SK-N-SH (cell line): ENCODE measurements around the gene SMCP. TPM values are rescaled to one million over a fixed set of nuclear protein-coding genes. Genes with fewer than 3 reads are reported as not detected.

ENCODE experiments used
- CTCF ChIA-PET: fragments of 300-600, 350-600 bp; formaldehyde crosslinking; extraction: SDS; loops from one replicate; lab custom pipeline; 2021; lab: Yijun Ruan, JAX
- POLR2A ChIA-PET: fragments of 350-600 bp; sonication (Branson Sonifier 250); formaldehyde crosslinking; extraction: SDS; loops from one replicate; lab custom pipeline; 2020; ENCODE audit warnings: antibody characterized with exemption, inconsistent platforms; lab: Yijun Ruan, JAX
- DNase-seq: peaks from one replicate; pipeline ENCODE4 v3.0.0; 2012
- H2AFZ ChIP-seq: fragments of 200-600 bp; sonication (generic); 2 replicates; pipeline ENCODE4 v1.8.1; 2016; ENCODE audit warnings: antibody characterized with exemption, mild to moderate bottlenecking, low read depth
- H3F3A ChIP-seq: fragments of 200-600 bp; sonication (generic); replicated peaks from 2 replicates; pipeline ENCODE3; 2016; ENCODE audit warnings: antibody characterized with exemption, mild to moderate bottlenecking; ENCODE audit not compliant: insufficient read depth
- H3K27ac ChIP-seq, 2 experiments: fragments of 200-500 bp in 1 of 2; fragments of 200-600 bp in 1 of 2; sonication (Bioruptor generic) in 1 of 2; sonication (generic), shearing (Covaris generic) in 1 of 2; 2 replicates each; pipeline versions ENCODE4 v1.5.1 to v1.6.1; 2014 to 2016; ENCODE audit warnings: low read depth in 2 of 2, inconsistent platforms in 1 of 2, low read length in 1 of 2, mild to moderate bottlenecking in 1 of 2, mixed read lengths in 1 of 2
- H3K27me3 ChIP-seq: fragments of 200-600 bp; sonication (generic), shearing (Covaris generic); 2 replicates; pipeline ENCODE4 v1.6.1; 2016; ENCODE audit warnings: mixed run types; ENCODE audit not compliant: insufficient read depth
- H3K36me3 ChIP-seq, 2 experiments: fragments of 200-500 bp in 1 of 2; fragments of 200-600 bp in 1 of 2; sonication (Bioruptor generic) in 1 of 2; sonication (generic) in 1 of 2; replicated peaks in 1 of 2; 2 replicates each; pipeline versions ENCODE3 to v1.5.1; 2014 to 2016; ENCODE audit warnings: low read length in 1 of 2, mild to moderate bottlenecking in 1 of 2; ENCODE audit not compliant: insufficient read depth in 2 of 2, control insufficient read depth in 1 of 2
- H3K4me1 ChIP-seq, 2 experiments: fragments of 200-500 bp in 1 of 2; fragments of 200-600 bp in 1 of 2; sonication (Bioruptor generic) in 1 of 2; sonication (generic), shearing (Covaris generic) in 1 of 2; 2 replicates each; pipeline versions ENCODE4 v1.5.1 to v1.6.1; 2014 to 2016; ENCODE audit warnings: low read depth in 1 of 2, low read length in 1 of 2, mixed run types in 1 of 2; ENCODE audit not compliant: insufficient read depth in 2 of 2, control insufficient read depth in 1 of 2
- H3K4me2 ChIP-seq: fragments of 200-600 bp; sonication (generic), shearing (Covaris generic); 2 replicates; pipeline ENCODE4 v1.6.1; 2017; ENCODE audit warnings: mixed run types
- H3K4me3 ChIP-seq, 2 experiments: fragments of 200-500 bp in 1 of 2; fragments of 200-600 bp in 1 of 2; sonication (Bioruptor generic) in 1 of 2; sonication (generic), shearing (Covaris generic) in 1 of 2; 2 replicates each; pipeline versions ENCODE4 v1.5.1 to v1.8.1; 2014 to 2016; ENCODE audit warnings: low read depth in 2 of 2, inconsistent platforms in 1 of 2, low read length in 1 of 2, mild to moderate bottlenecking in 1 of 2, mixed read lengths in 1 of 2, moderate library complexity in 1 of 2
- H3K79me2 ChIP-seq: fragments of 200-600 bp; sonication (generic); 2 replicates; pipeline ENCODE4 v1.8.1; 2017; ENCODE audit warnings: mild to moderate bottlenecking; ENCODE audit not compliant: insufficient read depth
- H3K9ac ChIP-seq: fragments of 200-600 bp; sonication (generic); 2 replicates; pipeline ENCODE4 v1.6.1; 2017; ENCODE audit warnings: mixed run types
- H3K9me2 ChIP-seq: fragments of 200-600 bp; sonication (generic); 2 replicates; pipeline ENCODE4 v1.6.1; 2017; ENCODE audit warnings: mixed run types
- H3K9me3 ChIP-seq: fragments of 200-600 bp; sonication (generic); 2 replicates; pipeline ENCODE4 v1.6.1; 2017; ENCODE audit warnings: mixed run types, mild to moderate bottlenecking, moderate library complexity
- H4K20me1 ChIP-seq: fragments of 200-600 bp; sonication (generic); 2 replicates; pipeline ENCODE4 v1.6.1; 2017; ENCODE audit warnings: mild to moderate bottlenecking, mixed run types; ENCODE audit not compliant: insufficient read depth
- CHD2 ChIP-seq: fragments of 150-350 bp; IDR thresholded peaks from 2 replicates; pipeline ENCODE4 v1.6.1; 2018; ENCODE audit warnings: low read length; ENCODE audit not compliant: partially characterized antibody
- CTCF ChIP-seq: fragments of 200-600 bp; sonication (generic); IDR thresholded peaks from 2 replicates; pipeline ENCODE4 v1.6.1; 2017; ENCODE audit warnings: antibody characterized with exemption, mild to moderate bottlenecking, moderate library complexity
- EP300 ChIP-seq, 2 experiments: IDR thresholded peaks; 2 replicates each; pipeline versions ENCODE4 v1.4.0 to v1.6.1; 2012; ENCODE audit warnings: borderline replicate concordance in 1 of 2, low read depth in 1 of 2, low read length in 1 of 2
- FOXM1 ChIP-seq: IDR thresholded peaks from 2 replicates; pipeline ENCODE4 v1.4.0; 2012; ENCODE audit warnings: low read depth, mild to moderate bottlenecking
- GABPA ChIP-seq: IDR thresholded peaks from 2 replicates; pipeline ENCODE4 v1.4.0; 2012; ENCODE audit warnings: low read depth, mild to moderate bottlenecking
- MAX ChIP-seq: IDR thresholded peaks from 2 replicates; pipeline ENCODE4 v1.4.0; 2012; ENCODE audit warnings: low read depth
- PBX3 ChIP-seq: IDR thresholded peaks from 2 replicates; pipeline ENCODE4; 2012
- RCOR1 ChIP-seq: fragments of 150-350 bp; IDR thresholded peaks from 2 replicates; pipeline ENCODE4 v1.6.1; 2017; ENCODE audit warnings: antibody characterized with exemption, low read length
- REST ChIP-seq: IDR thresholded peaks from 2 replicates; pipeline ENCODE4 v1.6.1; 2012; ENCODE audit warnings: mild to moderate bottlenecking, low read depth, low read length, moderate library complexity
- RFX5 ChIP-seq: IDR thresholded peaks from 2 replicates; pipeline ENCODE4 v1.6.1; 2012; ENCODE audit warnings: mild to moderate bottlenecking, improper control_type of control experiment, low read length
- RXRA ChIP-seq: IDR thresholded peaks from 2 replicates; pipeline ENCODE4 v1.4.0; 2012; ENCODE audit warnings: low read depth, mild to moderate bottlenecking, borderline replicate concordance
- SMC3 ChIP-seq: IDR thresholded peaks from 2 replicates; pipeline ENCODE4 v1.6.1; 2012; ENCODE audit warnings: low read depth, low read length, improper control_type of control experiment
- TAF1 ChIP-seq: IDR thresholded peaks from 2 replicates; pipeline ENCODE4 v1.6.1; 2012; ENCODE audit warnings: low read depth, mild to moderate bottlenecking, low read length, moderate library complexity, borderline replicate concordance
- TCF12 ChIP-seq: IDR thresholded peaks from 2 replicates; pipeline ENCODE4 v1.4.0; 2012
- YY1 ChIP-seq: IDR thresholded peaks from 2 replicates; pipeline ENCODE4 v1.4.0; 2012; ENCODE audit warnings: low read depth, mild to moderate bottlenecking
- WGBS: methylation state at CpG from one replicate; pipeline ENCODE4 v1.1.6; 2017; ENCODE audit warnings: low lambda C conversion rate; 5-methylcytosine and 5-hydroxymethylcytosine counted together
- polyA plus RNA-seq, 3 experiments: library from polyadenylated mRNA; depleted of rRNA; stranded (reverse); fragments of >200 nt; gene quantifications; 2 replicates each; pipeline ENCODE4 v1.2.3, GENCODE V29; 2012

Gene SMCP
- polyA plus RNA-seq, 1 of the 3 experiments (the other 2 are of a cell fraction) = not detected

- no peak overlapping the region for H3K27ac ChIP-seq
- no peaks in the 10 kb centered on the region for H3K27me3 ChIP-seq
- no peak for DNase-seq
- no peaks in the 10 kb centered on the region for H3K4me1 ChIP-seq
- H3K36me3 ChIP-seq = no peaks in the 10 kb centered on the region
- H3K4me2 ChIP-seq = no peak overlapping the region
- H3K9ac ChIP-seq = no peak overlapping the region
- no peaks in the 10 kb centered on the region for H4K20me1 ChIP-seq
- CTCF ChIA-PET = no interaction called here
- no peaks in the 10 kb centered on the region for H3K9me3 ChIP-seq
- no peaks in the 10 kb centered on the region for H3K9me2 ChIP-seq
- H3K4me3 ChIP-seq = no peak overlapping the region
- no peak overlapping the region for H2AFZ ChIP-seq
- no peaks in the 10 kb centered on the region for H3K79me2 ChIP-seq
- TF ChIP-seq RCOR1 (no peak), TAF1 (no peak), CTCF (no peak), GABPA (no peak), RFX5 (no peak), REST (no peak), YY1 (no peak), PBX3 (no peak), MAX (no peak), EP300 (IDR thresholded peaks at IDR 0.05; ENCODE audit: borderline replicate concordance in 1 of 2, low read depth in 1 of 2, low read length in 1 of 2) (no peak), SMC3 (no peak), FOXM1 (no peak), RXRA (no peak), TCF12 (no peak), CHD2 (no peak)
- no peaks in the 10 kb centered on the region for H3F3A ChIP-seq
- POLR2A ChIA-PET = no interaction called here
- 23% methylated on average over 2 of the region's 2 CpGs for WGBS
These were observed 46.1 kb downstream of the SMCP start for GRCh38 chr1:152924191-152924590.
